Liver (tissue), 9 donors: ENCODE data around the gene POP4. TPM values are rescaled to one million over a fixed set of nuclear protein-coding genes. Genes with fewer than 3 reads are reported as not detected.

Source experiments
- DNase-seq: peaks from one replicate; pipeline ENCODE4 v3.0.0-alpha.2; 2017; ENCODE audit warnings: low spot score
- H3K27ac ChIP-seq, 2 donors: one replicate each; pipeline ENCODE4 v1.7.0; 2013; ENCODE audit warnings: inconsistent platforms in 2 of 2, low read length in 2 of 2, control low read depth in 1 of 2, low read depth in 1 of 2, mild to moderate bottlenecking in 1 of 2
- H3K27me3 ChIP-seq, 4 donors: one replicate each; pipeline versions ENCODE4 v1.6.1 to v1.7.0; 2013; ENCODE audit warnings: low read length in 3 of 4, inconsistent platforms in 1 of 4, mild to moderate bottlenecking in 1 of 4, moderate library complexity in 1 of 4; ENCODE audit not compliant: control insufficient read depth in 4 of 4, insufficient read depth in 4 of 4
- H3K36me3 ChIP-seq, 4 donors: one replicate each; pipeline versions ENCODE4 v1.6.1 to v1.7.0; 2013; ENCODE audit warnings: low read length in 3 of 4, mild to moderate bottlenecking in 3 of 4, low read depth in 1 of 4, moderate library complexity in 1 of 4; ENCODE audit not compliant: control insufficient read depth in 4 of 4, insufficient read depth in 3 of 4
- H3K4me1 ChIP-seq, 4 donors: one replicate each; pipeline versions ENCODE4 v1.6.1 to v1.7.0; 2013; ENCODE audit warnings: low read length in 3 of 4, mild to moderate bottlenecking in 3 of 4, moderate library complexity in 1 of 4; ENCODE audit not compliant: control insufficient read depth in 4 of 4, insufficient read depth in 4 of 4
- H3K4me3 ChIP-seq, 3 donors: one replicate each; pipeline versions ENCODE4 v1.6.1 to v1.7.0; 2013; ENCODE audit warnings: low read length in 3 of 3, control low read depth in 1 of 3, low read depth in 1 of 3, mild to moderate bottlenecking in 1 of 3
- H3K9ac ChIP-seq, 2 donors: one replicate each; pipeline ENCODE4 v1.7.0; 2013; ENCODE audit warnings: low read length in 2 of 2, mild to moderate bottlenecking in 2 of 2, moderate library complexity in 2 of 2, control low read depth in 1 of 2, low read depth in 1 of 2
- H3K9me3 ChIP-seq, 4 donors: one replicate each; pipeline versions ENCODE4 v1.6.1 to v1.7.0; 2013; ENCODE audit warnings: low read length in 3 of 4; ENCODE audit not compliant: control insufficient read depth in 4 of 4
- ATF3 ChIP-seq: IDR thresholded peaks from 2 replicates; pipeline ENCODE4 v1.6.1; 2016; ENCODE audit warnings: antibody characterized with exemption
- CTCF ChIP-seq: fragments of 150-350 bp; IDR thresholded peaks from 2 replicates; pipeline ENCODE4 v1.5.1; 2017; ENCODE audit warnings: improper control_type of control experiment, low read depth, low read length; ENCODE audit not compliant: missing input control
- EGR1 ChIP-seq, 2 donors: IDR thresholded peaks; 2 replicates each; pipeline ENCODE4 v1.6.1; 2016 to 2018; ENCODE audit warnings: antibody characterized with exemption in 2 of 2, low read depth in 2 of 2
- FOXA1 ChIP-seq: IDR thresholded peaks from 2 replicates; pipeline ENCODE4 v1.6.1; 2016; ENCODE audit warnings: antibody characterized with exemption
- FOXA2 ChIP-seq: IDR thresholded peaks from 2 replicates; pipeline ENCODE4 v1.6.1; 2016; ENCODE audit warnings: antibody characterized with exemption
- GABPA ChIP-seq, 2 donors: IDR thresholded peaks in 1 of 2; conservative IDR thresholded peaks in 1 of 2; 2 replicates each; pipeline ENCODE4 v1.6.1; 2016; ENCODE audit warnings: antibody characterized with exemption in 2 of 2, mild to moderate bottlenecking in 1 of 2, moderate library complexity in 1 of 2
- HNF4A ChIP-seq, 2 donors: conservative IDR thresholded peaks; 2 replicates each; pipeline ENCODE4 v1.6.1; 2016; ENCODE audit warnings: antibody characterized with exemption in 2 of 2, mild to moderate bottlenecking in 2 of 2
- HNF4G ChIP-seq: IDR thresholded peaks from 2 replicates; pipeline ENCODE4 v1.6.1; 2016; ENCODE audit warnings: antibody characterized with exemption
- JUND ChIP-seq, 2 donors: IDR thresholded peaks; 2 replicates each; pipeline ENCODE4 v1.6.1; 2016; ENCODE audit warnings: antibody characterized with exemption in 2 of 2
- MAX ChIP-seq: IDR thresholded peaks from 2 replicates; pipeline ENCODE4 v1.6.1; 2016; ENCODE audit warnings: antibody characterized with exemption
- NR2F2 ChIP-seq: IDR thresholded peaks from 2 replicates; pipeline ENCODE4 v1.6.1; 2016; ENCODE audit warnings: antibody characterized with exemption
- RAD21 ChIP-seq, 2 donors: IDR thresholded peaks; 2 replicates each; pipeline ENCODE4 v1.6.1; 2016; ENCODE audit warnings: antibody characterized with exemption in 2 of 2, mild to moderate bottlenecking in 2 of 2
- REST ChIP-seq: IDR thresholded peaks from 2 replicates; pipeline ENCODE4 v1.6.1; 2016; ENCODE audit warnings: antibody characterized with exemption, mild to moderate bottlenecking
- RXRA ChIP-seq, 2 donors: IDR thresholded peaks; 2 replicates each; pipeline ENCODE4 v1.6.1; 2017 to 2018; ENCODE audit warnings: antibody characterized with exemption in 2 of 2, mild to moderate bottlenecking in 1 of 2
- SP1 ChIP-seq: IDR thresholded peaks from 2 replicates; pipeline ENCODE4 v1.6.1; 2018; ENCODE audit warnings: antibody characterized with exemption, mild to moderate bottlenecking
- TAF1 ChIP-seq: conservative IDR thresholded peaks from 2 replicates; pipeline ENCODE4 v1.6.1; 2016; ENCODE audit warnings: antibody characterized with exemption, mild to moderate bottlenecking
- YY1 ChIP-seq: IDR thresholded peaks from 2 replicates; pipeline ENCODE4 v1.6.1; 2016; ENCODE audit warnings: antibody characterized with exemption, mild to moderate bottlenecking
- ZBTB33 ChIP-seq: IDR thresholded peaks from 2 replicates; pipeline ENCODE4 v1.6.1; 2016; ENCODE audit warnings: antibody characterized with exemption
- WGBS: extraction: QIAGEN DNeasy Blood & Tissue Kit; methylation state at CpG from one replicate; pipeline ENCODE4 v1.1.7; 2013; 5-methylcytosine and 5-hydroxymethylcytosine counted together
- polyA plus RNA-seq, 2 donors: library from polyadenylated mRNA; stranded (reverse) in 1 of 2; unstranded in 1 of 2; fragments of 200-250 nt in 1 of 2; fragments of >200 nt in 1 of 2; fragmentation: Nextera tagmentation in 1 of 2; extraction: Ambion mirVana in 1 of 2; gene quantifications; one replicate each; pipeline versions ENCODE4 v1.2.1 to v1.2.3, GENCODE V29; 2013 to 2015
- total RNA-seq, 2 donors: library from RNA; depleted of rRNA; stranded (reverse); fragments of >200 nt; gene quantifications; one replicate each; pipeline ENCODE4 v1.2.3, GENCODE V29; 2014
- donor health status: healthy.
- donor health status: healthy.
- donor health status: healthy.
- donor health status: healthy.
- donor health status: healthy.

Gene POP4
- total and polyA plus RNA-seq, 4 donors: 33.7 to 61.6 (median 38.9) TPM

GRCh38 chr19:29561601-29562000 is 44.5 kb upstream of the POP4 start:
- no peaks in the 10 kb centered on the region for H3K4me1 ChIP-seq
- WGBS: 73% methylated on average over 9 of the region's 9 CpGs
- peaks cover 0 to 2% (median 0%) of the 10 kb centered on the region in 4 donors for H3K27me3 ChIP-seq
- TF ChIP-seq RAD21 (IDR thresholded peaks at IDR 0.05): no peak
- no peak for TF ChIP-seq ATF3
- no peak for TF ChIP-seq RXRA (IDR thresholded peaks at IDR 0.05)
- TF ChIP-seq FOXA1: no peak
- TF ChIP-seq REST: no peak
- TF ChIP-seq EGR1 (IDR thresholded peaks at IDR 0.05; ENCODE audit: low read depth in 2 of 2): no peak
- TF ChIP-seq NR2F2: no peak
- TF ChIP-seq TAF1: no peak
- TF ChIP-seq YY1: no peak
- no peak for TF ChIP-seq MAX
- TF ChIP-seq GABPA (IDR thresholded peaks at IDR 0.05 in 1 of 2, conservative IDR thresholded peaks at IDR 0.05 in 1 of 2): no peak
- no peak for TF ChIP-seq JUND (IDR thresholded peaks at IDR 0.05)
- no peak for TF ChIP-seq SP1
- no peak for TF ChIP-seq FOXA2
- TF ChIP-seq HNF4G: no peak
- no peak for TF ChIP-seq ZBTB33
- no peak overlapping the region for H3K4me3 ChIP-seq
- DNase-seq: peak; percentile 29
- H3K9ac ChIP-seq: no peak overlapping the region
- H3K36me3 ChIP-seq: no peaks in the 10 kb centered on the region
- H3K9me3 ChIP-seq: peaks cover 0 to 8% (median 3%) of the 10 kb centered on the region in 4 donors
- no peak overlapping the region for H3K27ac ChIP-seq

GRCh38 chr19:29562299-29563297 is 43.5 kb upstream of the POP4 start:
- no peak overlapping the region for H3K4me3 ChIP-seq
- DNase-seq: peak; percentile 19
- WGBS: 58% methylated on average over 16 of the region's 16 CpGs
- no peak overlapping the region for H3K27ac ChIP-seq
- H3K27me3 ChIP-seq: peaks cover 0 to 2% (median 0%) of the 10 kb centered on the region in 4 donors
- H3K36me3 ChIP-seq: no peaks in the 10 kb centered on the region
- H3K4me1 ChIP-seq: no peaks in the 10 kb centered on the region
- peaks cover 0 to 8% (median 3%) of the 10 kb centered on the region in 4 donors for H3K9me3 ChIP-seq
- no peak overlapping the region for H3K9ac ChIP-seq
- TF ChIP-seq MAX (no peak), EGR1 (IDR thresholded peaks at IDR 0.05; ENCODE audit: low read depth in 2 of 2) (no peak), GABPA (IDR thresholded peaks at IDR 0.05 in 1 of 2, conservative IDR thresholded peaks at IDR 0.05 in 1 of 2) (no peak), RXRA (IDR thresholded peaks at IDR 0.05) (no peak), HNF4G (no peak), RAD21 (IDR thresholded peaks at IDR 0.05) (no peak), FOXA2 (no peak), SP1 (no peak), HNF4A (conservative IDR thresholded peaks at IDR 0.05) (no peak), ATF3 (no peak), YY1 (no peak), JUND (IDR thresholded peaks at IDR 0.05) (no peak), CTCF (no peak), FOXA1 (no peak)
